Measurements from ENCODE around the gene OVCA2. TPM values are rescaled to one million over a fixed set of nuclear protein-coding genes. Genes with fewer than 3 reads are reported as not detected.

OVCA2 gene
- total RNA-seq, 1 experiment from 2014 or later, result 50.2 TPM

DNA sequence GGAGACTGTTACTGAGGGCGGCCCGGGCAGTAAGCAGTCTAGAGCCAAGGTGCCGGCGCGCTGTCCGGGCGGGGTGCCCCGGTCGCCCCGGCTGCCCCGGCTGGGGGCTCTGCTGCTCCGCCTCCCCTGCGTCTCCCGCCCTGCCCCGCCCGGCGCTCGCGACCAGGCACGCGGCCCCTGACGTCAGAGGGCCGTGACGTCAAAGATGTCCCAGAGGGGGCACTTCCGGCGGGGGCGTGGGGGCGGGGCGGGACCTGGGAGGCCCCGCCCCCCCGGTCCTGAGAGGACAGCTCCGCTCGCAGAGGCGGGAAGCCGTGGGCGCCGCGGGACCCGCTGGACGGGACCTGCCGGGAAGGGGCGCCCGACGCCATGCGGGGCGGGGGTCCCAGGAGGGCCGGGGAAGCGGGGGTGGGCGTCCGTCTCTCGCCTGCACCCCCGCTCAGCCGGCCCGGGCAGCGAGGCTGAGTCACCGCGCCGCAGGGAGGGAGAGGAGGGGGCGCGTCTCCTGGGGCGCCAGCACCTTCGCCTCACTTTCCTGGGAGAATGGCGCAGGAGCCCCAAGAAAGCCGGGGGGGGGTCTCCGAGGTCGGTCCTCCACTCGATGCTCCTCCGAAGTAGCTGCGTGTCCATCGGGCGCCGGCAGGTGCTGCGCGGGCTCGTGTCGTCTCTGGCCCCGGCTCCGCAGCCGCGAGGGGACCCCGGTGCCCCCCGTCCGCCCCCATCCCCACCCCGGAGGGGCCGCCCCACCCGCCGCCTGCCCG lies 8.7 kb downstream of the OVCA2 start:
- Histone ChIP-seq H3K79me2 (ENCODE audit: low read length) (no peaks in the 10 kb centered on the region), H3K4me2 (ENCODE audit: low read depth, low read length, poor library complexity, severe bottlenecking) (peak overlapping the region; percentile 67), H3K27ac (ENCODE audit: low read length) (no peak overlapping the region), H3K4me1 (ENCODE audit: low read length) (peaks cover 47% of the 10 kb centered on the region), H4K20me1 (ENCODE audit: insufficient read depth, low read depth, low read length) (peaks cover 5% of the 10 kb centered on the region; the same call in 1 of the 2 replicates), H3K36me3 (ENCODE audit: insufficient read depth, low read length) (no peaks in the 10 kb centered on the region), H3K9me3 (ENCODE audit: low read length) (no peaks in the 10 kb centered on the region), H2AFZ (ENCODE audit: low read length) (no peak overlapping the region), H3K4me3 (ENCODE audit: low read length) (peak overlapping the region; percentile 59; the same call in 1 of the 2 replicates), H3K27me3 (ENCODE audit: low read length) (no peaks in the 10 kb centered on the region), H3K9ac (ENCODE audit: low read length) (peak overlapping the region; percentile 27; the same call in 1 of the 2 replicates), H3K9me2 (replicated peaks; ENCODE audit: insufficient read depth, low read length) (no peaks in the 10 kb centered on the region)
- peak; percentile 90 for DNase-seq

DNA sequence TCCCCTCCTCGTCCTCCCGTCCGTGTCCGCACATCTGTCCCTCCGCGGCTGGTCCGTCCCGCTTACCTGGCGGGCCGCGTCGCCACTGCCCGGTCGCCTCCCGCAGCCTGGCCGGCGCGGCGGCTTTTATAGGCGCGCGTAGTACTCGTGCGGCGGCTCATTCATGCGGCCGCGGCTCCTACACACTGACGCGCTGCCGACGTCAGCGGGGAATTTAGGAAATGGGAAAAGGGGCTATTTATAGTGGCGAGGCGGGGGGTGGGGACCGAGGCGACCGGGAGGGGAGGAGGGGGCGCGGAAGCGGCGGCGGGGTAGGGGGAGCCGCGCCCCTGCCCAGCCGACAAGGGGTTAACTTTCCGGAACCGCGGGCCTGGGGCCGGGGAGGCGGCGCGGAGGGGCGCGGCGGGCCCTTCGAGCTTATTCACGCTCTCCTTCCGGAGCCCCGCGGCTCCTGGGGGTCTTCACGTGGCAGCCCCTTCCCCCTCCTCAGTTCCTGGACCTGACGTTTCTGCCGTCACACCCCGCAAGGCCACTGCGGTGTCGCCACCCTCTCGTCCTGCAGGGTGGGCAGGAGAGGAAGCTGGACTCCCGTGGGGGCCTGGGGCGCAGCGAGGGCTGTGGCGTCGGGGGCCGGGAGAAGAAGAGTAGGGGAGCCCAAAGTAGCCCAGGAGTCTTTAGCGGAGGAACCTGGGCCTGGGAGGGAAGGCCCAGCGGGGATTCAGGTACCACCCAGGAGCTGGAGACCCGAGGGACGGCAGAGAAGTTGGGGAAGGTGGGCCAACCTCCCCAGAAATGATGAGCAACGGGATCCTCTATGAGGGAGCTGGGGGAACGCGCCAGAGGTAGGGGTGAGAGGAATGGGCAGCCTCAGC lies 9.5 kb downstream of the OVCA2 start:
- no peak for DNase-seq
- no peak overlapping the region for H2AFZ ChIP-seq (ENCODE audit: low read length)
- peak overlapping the region; percentile 27; the same call in 1 of the 2 replicates for H3K9ac ChIP-seq (ENCODE audit: low read length)
- no peaks in the 10 kb centered on the region for H3K27me3 ChIP-seq (ENCODE audit: low read length)
- H3K4me3 ChIP-seq (ENCODE audit: low read length), result peak overlapping the region; percentile 59; the same call in 1 of the 2 replicates
- H4K20me1 ChIP-seq (ENCODE audit: insufficient read depth, low read depth, low read length), result peaks cover 6% of the 10 kb centered on the region; the same call in 1 of the 2 replicates
- no peak overlapping the region for H3K27ac ChIP-seq (ENCODE audit: low read length)
- no peaks in the 10 kb centered on the region for H3K9me2 ChIP-seq (replicated peaks; ENCODE audit: insufficient read depth, low read length)
- H3K36me3 ChIP-seq (ENCODE audit: insufficient read depth, low read length), result no peaks in the 10 kb centered on the region
- H3K4me1 ChIP-seq (ENCODE audit: low read length), result peaks cover 51% of the 10 kb centered on the region
- H3K4me2 ChIP-seq (ENCODE audit: low read depth, low read length, poor library complexity, severe bottlenecking), result peak overlapping the region; percentile 67
- no peaks in the 10 kb centered on the region for H3K79me2 ChIP-seq (ENCODE audit: low read length)
- no peaks in the 10 kb centered on the region for H3K9me3 ChIP-seq (ENCODE audit: low read length)

DNA sequence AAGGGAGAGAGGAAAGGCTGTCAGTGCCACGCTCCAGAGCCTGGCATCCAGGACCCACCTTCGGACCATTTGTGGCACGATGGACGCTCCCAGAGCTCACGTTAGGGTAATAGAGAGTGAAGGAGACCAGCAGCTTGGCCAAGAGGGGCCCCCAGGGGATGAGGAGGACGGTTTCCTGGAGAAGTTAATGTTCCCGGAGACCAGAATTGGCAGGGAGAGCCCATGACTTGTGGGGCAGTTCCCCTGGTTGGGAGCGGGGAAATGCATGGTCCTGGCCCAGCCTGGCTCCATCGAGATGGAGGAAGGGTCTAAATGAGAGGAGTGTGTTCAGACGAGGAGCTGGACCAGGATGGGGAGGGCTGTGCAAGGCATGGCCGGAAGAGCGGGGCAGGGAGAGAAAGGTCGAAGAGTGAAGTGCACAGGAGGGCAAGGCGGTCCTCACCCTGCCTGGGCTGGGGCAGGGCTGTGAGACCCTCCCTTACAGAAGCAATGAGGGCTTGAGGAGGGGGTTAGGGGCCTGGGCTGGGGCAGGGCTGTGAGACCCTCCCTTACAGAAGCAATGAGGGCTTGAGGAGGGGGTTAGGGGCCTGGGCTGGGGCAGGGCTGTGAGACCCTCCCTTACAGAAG lies 10.2 kb downstream of the OVCA2 start:
- H3K79me2 ChIP-seq (ENCODE audit: low read length), result no peaks in the 10 kb centered on the region
- H3K9me3 ChIP-seq (ENCODE audit: low read length), result no peaks in the 10 kb centered on the region
- H3K27ac ChIP-seq (ENCODE audit: low read length), result no peak overlapping the region
- no peak overlapping the region for H3K4me3 ChIP-seq (ENCODE audit: low read length)
- no peak overlapping the region for H2AFZ ChIP-seq (ENCODE audit: low read length)
- no peak overlapping the region for H3K9ac ChIP-seq (ENCODE audit: low read length)
- H3K9me2 ChIP-seq (replicated peaks; ENCODE audit: insufficient read depth, low read length), result no peaks in the 10 kb centered on the region
- H4K20me1 ChIP-seq (ENCODE audit: insufficient read depth, low read depth, low read length), result peaks cover 10% of the 10 kb centered on the region; the same call in 1 of the 2 replicates
- DNase-seq, result no peak
- H3K4me1 ChIP-seq (ENCODE audit: low read length), result peaks cover 53% of the 10 kb centered on the region
- H3K4me2 ChIP-seq (ENCODE audit: low read depth, low read length, poor library complexity, severe bottlenecking), result no peak overlapping the region
- H3K36me3 ChIP-seq (ENCODE audit: insufficient read depth, low read length), result no peaks in the 10 kb centered on the region
- no peaks in the 10 kb centered on the region for H3K27me3 ChIP-seq (ENCODE audit: low read length)

DNA sequence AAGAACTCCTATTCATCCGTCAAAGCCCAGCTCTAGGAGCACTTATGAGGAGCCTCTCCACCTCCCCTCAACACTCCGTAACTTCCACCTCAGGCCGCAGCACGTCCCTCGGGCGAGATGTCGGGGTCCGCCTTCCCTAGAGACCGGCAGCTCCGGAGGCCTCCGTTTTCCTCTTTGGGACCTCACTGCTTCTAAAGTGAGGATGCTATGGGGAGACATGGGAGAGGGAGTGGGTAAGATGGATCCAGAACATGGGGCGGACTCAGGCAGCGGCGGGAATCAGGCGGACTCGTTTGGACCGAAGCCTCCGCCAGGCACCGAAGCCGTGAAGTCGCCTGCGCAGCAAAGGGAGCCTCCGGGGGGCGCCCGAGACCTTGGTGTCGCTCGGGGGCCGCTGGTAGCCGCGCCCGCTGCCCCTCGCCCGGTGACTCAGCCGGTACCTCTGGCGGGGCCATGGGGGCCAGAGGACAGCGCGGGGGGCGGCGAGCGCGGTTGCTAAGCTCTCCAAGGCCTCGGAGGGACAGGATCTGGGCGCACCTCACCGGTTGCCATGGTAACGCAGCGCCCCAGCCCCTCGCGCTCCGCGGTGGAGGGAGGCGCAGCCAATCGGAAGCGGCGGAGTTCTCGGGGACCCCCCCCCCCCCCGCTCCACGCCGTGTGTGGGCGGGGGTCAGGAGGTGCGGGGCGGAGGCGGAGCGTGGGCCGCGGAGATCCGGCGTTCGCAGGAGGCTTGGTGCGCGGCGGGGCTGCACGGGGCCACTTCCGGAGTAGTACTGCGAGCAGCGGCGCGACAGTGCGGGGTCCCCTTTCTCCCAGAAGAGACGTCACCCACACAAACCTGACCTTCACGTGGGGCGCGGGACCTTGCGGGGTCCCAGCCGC lies 11.8 kb downstream of the OVCA2 start:
- Histone ChIP-seq H3K27me3 (ENCODE audit: low read length) (no peaks in the 10 kb centered on the region), H4K20me1 (ENCODE audit: insufficient read depth, low read depth, low read length) (peaks cover 10% of the 10 kb centered on the region; the same call in 1 of the 2 replicates), H3K4me1 (ENCODE audit: low read length) (peaks cover 56% of the 10 kb centered on the region), H3K4me2 (ENCODE audit: low read depth, low read length, poor library complexity, severe bottlenecking) (peak overlapping the region; percentile 98), H2AFZ (ENCODE audit: low read length) (peak overlapping the region; percentile 54), H3K9me3 (ENCODE audit: low read length) (no peaks in the 10 kb centered on the region), H3K79me2 (ENCODE audit: low read length) (no peaks in the 10 kb centered on the region), H3K4me3 (ENCODE audit: low read length) (peak overlapping the region; percentile 85), H3K9ac (ENCODE audit: low read length) (peak overlapping the region; percentile 66), H3K9me2 (replicated peaks; ENCODE audit: insufficient read depth, low read length) (no peaks in the 10 kb centered on the region), H3K36me3 (ENCODE audit: insufficient read depth, low read length) (no peaks in the 10 kb centered on the region), H3K27ac (ENCODE audit: low read length) (no peak overlapping the region)
- peak; percentile 92 for DNase-seq

DNA sequence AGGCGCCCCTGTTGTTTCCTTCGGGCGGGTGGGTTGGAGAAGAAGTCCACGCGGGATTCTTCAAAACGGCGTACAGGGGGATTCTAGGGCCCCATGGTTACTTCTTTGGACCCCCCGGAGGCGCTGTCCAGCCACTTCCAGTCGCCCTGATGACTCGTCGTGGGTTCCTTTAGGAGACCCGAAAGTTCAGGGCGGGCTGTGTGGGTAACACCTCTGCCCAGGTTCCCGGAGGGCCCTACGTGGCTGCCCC lies 12.4 kb downstream of the OVCA2 start:
- Histone ChIP-seq H2AFZ (ENCODE audit: low read length) (peak overlapping the region; percentile 54), H3K9me3 (ENCODE audit: low read length) (no peaks in the 10 kb centered on the region), H3K9me2 (replicated peaks; ENCODE audit: insufficient read depth, low read length) (no peaks in the 10 kb centered on the region), H3K79me2 (ENCODE audit: low read length) (no peaks in the 10 kb centered on the region), H3K36me3 (ENCODE audit: insufficient read depth, low read length) (no peaks in the 10 kb centered on the region), H3K27me3 (ENCODE audit: low read length) (no peaks in the 10 kb centered on the region), H3K4me2 (ENCODE audit: low read depth, low read length, poor library complexity, severe bottlenecking) (peak overlapping the region; percentile 98), H3K9ac (ENCODE audit: low read length) (peak overlapping the region; percentile 66), H3K4me3 (ENCODE audit: low read length) (peak overlapping the region; percentile 85), H4K20me1 (ENCODE audit: insufficient read depth, low read depth, low read length) (peaks cover 13% of the 10 kb centered on the region; the same call in 1 of the 2 replicates), H3K4me1 (ENCODE audit: low read length) (peaks cover 56% of the 10 kb centered on the region), H3K27ac (ENCODE audit: low read length) (no peak overlapping the region)
- no peak for DNase-seq

DNA sequence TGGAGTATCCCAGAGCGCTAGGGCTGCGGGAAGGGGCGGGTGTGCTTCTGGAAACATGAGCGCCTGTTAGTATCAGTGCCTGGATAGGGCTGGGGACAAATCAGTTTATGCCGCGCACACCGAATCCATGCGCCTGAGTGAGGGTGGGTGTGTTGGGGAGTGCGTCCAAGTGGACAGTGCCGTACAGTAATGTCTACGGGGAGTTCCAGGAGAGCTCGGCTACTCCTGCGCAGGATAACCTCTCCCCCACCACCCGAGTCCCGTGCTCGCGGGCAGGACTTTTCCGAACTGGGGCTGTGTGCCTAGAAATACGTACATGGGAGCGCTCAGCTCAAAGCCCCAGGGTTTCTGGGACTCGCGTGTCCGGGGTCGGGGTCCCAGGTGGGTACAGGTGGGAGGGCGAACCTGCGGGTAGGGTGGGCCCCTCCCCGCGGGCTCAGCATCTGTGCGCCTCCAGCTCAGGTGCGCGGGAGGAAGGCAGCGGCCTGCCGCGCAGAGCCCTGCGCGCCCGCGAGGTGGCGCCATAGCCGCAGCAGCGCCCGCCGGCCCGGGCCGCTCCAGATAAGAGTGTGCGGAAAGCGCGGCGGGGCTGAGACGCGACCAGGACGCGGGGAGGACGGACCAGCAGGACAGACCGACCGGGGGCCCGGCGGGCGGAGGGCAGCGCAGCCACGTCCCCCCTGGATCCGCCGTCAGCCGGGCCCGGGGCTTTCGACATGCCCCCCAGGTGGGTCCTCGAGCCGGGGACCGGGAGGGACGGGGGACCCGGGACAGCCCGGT lies 12.9 kb downstream of the OVCA2 start, which contains the start of gene HIC1:
Gene HIC1 (plus strand): TSS at position 592 of the 780 bp plus-strand sequence. CDS start 1,588 bp downstream, outside the sequence.
- peak within 1 kb of the TSS; percentile 98 for H3K4me2 ChIP-seq (ENCODE audit: low read depth, low read length, poor library complexity, severe bottlenecking)
- no peaks in the 10 kb centered on the region for H3K36me3 ChIP-seq (ENCODE audit: insufficient read depth, low read length)

More for the DNA sequence above, 12.9 kb downstream of the OVCA2 start, which contains the start of gene HIC1:
- peak within 1 kb of the TSS; percentile 54 for H2AFZ ChIP-seq (ENCODE audit: low read length)
- no peak within 1 kb of the TSS for H3K27ac ChIP-seq (ENCODE audit: low read length)
- no peaks in the 10 kb centered on the region for H3K27me3 ChIP-seq (ENCODE audit: low read length)
- peak within 1 kb of the TSS; percentile 66 for H3K9ac ChIP-seq (ENCODE audit: low read length)
- H4K20me1 ChIP-seq (ENCODE audit: insufficient read depth, low read depth, low read length), result peaks cover 18% of the 10 kb centered on the region; the same call in 1 of the 2 replicates
- peak within 1 kb of the TSS; percentile 85 for H3K4me3 ChIP-seq (ENCODE audit: low read length)
- H3K4me1 ChIP-seq (ENCODE audit: low read length), result peaks cover 54% of the 10 kb centered on the region
- no peaks in the 10 kb centered on the region for H3K79me2 ChIP-seq (ENCODE audit: low read length)
- DNase-seq, result peak; percentile 91
- no peaks in the 10 kb centered on the region for H3K9me3 ChIP-seq (ENCODE audit: low read length)
- no peaks in the 10 kb centered on the region for H3K9me2 ChIP-seq (replicated peaks; ENCODE audit: insufficient read depth, low read length)
